ENCODE data around the gene COBL.
"Not testable (repeated sequence)": the region's sequence is repeated elsewhere in the genome, so short reads cannot be mapped to it uniquely, and the experiment has no call there.

The COBL gene

DNA sequence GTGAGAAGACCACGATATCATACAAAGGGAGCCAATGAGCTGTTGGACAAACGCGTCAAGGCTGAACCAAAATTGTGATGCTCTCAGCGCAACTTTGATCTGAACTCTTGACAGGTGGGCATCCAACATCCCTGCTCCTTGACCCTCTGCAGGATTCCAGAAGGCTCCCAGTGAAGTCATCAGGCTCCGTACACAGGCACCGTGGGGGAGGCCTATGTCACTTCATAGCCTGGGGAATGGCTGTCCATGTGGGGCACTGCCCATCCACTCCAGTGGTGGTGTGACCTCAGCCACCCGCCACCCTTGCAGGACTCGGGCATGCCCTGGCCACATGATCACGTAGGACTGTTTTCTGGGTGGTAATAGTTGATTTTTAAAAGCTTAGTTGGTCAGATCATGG is 300.1 kb downstream of the COBL start:
- DNase-seq, result no peak

DNA sequence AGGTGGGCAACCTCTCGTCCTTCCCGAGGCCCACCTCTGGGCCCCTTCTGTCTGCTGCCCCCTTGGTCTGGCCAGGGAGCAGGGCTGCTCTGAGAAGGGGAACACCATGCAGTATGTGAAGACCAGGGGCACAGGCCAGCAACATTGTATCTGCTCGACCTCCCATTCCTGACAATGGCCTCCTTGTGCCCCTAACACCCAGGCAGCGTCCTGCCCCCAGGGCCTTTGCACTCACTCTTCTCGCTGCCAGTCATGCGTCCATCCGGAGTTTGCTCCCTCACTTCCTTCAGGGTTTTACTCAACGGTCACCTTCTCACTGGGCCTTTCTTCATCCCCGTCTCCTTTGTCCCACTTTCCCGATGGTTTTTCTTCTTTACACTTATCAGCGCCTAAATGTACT is 301.0 kb downstream of the COBL start:
- no peak for DNase-seq

DNA sequence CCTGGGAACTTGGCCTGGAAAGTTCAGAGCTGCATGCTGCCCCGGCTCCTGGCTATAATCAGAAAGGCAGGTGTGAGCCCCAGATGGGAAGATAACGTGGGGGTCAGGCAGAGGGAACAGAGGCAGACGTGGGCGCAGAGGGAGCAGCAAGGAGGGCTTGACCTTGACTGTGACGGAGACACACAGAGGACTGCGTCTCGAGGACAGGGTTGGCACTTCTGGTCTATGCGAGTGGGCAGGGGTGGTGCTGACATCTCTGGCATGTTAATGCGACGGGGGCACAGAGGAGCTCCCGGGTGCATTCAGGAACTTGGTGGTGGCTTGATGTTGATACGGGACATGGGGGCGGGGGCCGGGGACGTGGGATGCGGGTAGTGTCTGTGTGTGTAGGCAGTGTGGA is 301.8 kb downstream of the COBL start:
- no peak for DNase-seq

DNA sequence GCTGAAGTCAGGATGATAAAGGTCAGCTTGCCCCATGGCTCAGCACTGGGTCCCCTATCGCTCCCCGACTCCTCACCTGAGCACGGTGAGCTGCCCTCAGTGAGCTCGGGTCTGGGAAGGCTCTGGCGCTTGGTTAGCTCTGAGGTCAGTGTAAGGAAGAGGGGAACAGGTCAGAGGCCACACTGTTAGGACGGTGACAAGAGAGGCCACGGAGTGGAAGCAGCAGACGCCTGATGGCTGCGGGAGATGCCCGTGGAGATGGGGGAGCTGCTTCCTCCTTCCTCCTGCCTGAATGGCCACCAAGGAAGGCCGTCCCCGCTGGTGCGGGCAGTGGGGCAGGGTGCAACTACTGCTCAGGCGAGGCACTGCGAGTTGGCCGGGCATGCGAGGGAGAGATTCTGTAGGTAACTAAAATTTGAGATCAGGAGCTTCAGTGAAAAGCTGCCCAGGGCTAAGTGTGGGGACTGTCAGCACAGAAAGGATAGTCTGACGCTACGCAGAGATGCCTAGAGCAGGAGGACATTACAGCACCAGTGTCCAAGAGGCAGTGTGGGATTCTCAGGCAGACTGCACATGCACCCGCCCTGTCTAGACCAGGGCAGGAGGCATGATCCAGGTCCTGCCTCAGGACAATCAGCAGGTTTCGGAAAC is 302.6 kb downstream of the COBL start:
- no peak for DNase-seq

DNA sequence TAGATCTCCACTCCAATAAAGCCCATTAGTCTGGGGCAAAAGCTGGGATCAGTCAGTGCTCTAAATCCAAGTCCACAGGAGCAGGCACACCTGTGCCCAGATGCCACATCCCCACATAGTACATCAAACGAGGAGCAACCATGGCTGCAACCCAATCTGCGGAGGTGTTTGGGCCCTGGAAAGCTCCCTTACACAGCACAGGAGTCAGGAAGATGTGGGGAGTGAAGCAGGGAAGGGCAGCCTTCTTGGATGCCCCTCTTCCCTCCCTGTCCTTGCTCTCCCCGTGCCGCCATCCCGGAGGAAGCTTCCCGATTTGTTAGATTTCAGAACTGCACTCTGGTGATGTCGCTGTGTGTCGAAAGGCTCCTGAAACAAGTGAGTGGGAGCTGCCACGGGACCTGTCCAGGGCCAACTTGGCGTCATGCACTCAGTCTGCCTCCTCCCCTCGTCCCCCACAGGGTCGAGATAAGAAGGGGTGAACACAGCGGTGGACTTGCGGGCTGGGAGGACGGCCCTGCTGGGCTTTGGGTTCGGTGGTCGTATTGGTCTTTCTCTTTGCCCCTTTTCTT is 303.3 kb downstream of the COBL start:
- no peak for DNase-seq

DNA sequence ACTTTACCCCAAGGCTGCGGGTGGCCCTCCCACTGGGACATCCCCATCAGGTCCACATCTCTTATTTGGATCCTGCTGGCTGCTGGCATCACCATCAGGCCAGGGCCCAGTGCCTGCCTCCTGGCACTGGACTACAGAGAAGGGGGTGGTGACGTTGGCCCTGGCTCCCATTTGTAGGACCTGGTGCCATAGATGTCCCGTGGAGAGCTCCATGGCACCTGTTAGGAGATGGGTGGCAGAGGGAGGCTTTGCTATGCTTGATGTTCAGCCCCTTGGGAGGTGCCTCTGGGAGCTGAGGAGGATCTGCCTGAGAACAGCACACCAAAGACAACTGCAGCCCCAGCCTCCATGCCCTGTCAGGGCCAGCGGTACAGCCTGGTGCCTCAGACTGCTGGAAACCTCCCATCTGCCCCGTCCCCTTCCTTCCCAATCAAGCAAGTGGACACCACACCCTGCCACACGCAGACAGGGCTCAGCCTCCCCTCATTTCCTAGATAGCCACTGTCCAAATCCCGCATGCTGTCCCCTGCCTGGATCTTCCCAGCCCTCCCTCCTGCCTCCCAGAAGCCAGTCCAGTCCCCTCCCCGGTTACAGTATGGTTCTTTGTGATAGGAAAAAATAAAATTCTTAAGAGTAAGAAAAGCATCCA is 303.9 kb downstream of the COBL start:
- no peak for DNase-seq

DNA sequence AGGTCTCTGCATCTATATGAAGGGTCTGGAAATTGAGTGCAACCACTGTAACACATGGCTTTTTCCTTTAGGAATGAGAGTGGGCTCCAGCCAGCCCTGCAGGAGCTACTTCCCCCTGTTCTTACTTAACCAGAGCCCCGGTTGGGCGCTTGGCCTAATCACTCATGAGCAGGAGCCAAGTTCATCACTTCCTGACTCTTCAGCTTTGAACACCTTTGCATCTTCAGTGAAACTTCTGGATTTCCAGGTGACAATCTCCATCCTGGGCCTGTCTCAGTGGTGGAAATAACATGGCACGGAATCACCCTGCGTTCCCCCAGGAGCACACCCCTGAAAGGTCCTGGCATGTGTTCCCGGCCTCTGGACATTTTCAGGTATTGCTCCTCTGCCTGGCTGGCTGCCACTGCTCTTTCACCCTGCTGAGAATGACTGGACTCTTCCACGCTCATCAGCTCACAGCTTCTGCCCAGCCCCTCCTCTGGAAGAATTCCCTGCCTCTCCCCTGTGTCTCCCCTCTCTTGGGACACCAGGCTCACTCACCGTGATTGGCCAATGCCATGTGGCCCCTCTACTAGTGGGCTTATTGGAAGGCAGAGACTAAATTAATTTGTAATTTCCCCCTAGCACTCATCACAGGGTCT is 304.8 kb downstream of the COBL start:
- no peak for DNase-seq

DNA sequence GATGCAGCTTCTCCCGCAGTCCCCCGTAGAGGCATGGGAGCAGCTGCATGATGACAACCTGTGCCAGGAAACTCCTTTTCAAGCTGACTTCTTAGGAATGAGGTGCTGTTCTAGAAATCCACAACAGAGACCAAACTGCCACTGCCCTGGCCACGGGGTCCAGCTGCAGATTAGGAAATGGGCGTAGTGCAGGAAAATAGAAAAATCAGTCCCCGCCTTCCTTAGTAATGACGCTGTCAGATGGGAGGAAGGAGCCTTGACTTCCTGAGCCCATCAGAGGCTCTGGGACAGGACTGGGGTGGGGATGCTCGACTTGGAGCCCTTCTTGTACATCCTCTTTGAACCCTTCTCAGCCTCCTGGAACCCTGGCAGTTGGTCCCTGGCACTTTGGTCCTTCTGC is 306.1 kb downstream of the COBL start:
- no peak for DNase-seq

DNA sequence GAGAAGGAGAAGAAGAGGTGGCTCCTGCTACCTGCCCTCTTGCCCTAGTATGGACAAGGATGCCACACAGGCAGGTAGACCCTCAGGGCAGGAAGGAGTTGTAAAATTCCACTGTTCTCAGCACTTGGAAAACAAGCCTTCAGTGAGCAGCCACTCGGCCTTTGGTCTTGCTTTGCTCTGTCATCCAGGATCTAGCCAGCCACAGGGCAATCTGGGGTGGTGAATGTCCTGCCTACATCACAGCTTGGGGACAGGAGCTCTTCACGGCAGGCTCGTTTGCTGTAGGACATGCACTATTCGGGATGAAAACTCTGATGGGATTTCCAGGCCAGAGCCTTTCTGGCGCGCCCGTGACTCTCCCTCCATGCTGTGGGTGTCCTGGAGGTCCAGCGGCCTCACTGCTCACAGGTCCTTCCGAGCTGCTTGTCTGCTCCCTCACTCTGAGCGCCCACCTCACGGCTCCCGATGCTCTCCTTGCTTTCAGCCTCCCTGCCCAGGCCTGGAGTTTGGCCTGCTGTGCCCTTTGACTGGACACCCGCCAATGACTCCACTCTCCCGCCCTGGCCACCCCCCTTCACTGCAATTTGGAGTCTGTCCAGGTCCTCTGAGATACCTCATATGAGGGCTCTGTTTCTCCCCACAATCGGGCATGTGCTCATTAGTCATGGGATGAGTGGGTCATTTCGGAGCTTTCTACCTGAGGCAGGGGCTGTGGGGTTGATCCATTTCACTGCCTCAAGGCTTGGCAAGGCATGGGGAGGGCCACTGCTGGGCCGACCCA is 306.7 kb downstream of the COBL start:
- DNase-seq, result no peak

DNA sequence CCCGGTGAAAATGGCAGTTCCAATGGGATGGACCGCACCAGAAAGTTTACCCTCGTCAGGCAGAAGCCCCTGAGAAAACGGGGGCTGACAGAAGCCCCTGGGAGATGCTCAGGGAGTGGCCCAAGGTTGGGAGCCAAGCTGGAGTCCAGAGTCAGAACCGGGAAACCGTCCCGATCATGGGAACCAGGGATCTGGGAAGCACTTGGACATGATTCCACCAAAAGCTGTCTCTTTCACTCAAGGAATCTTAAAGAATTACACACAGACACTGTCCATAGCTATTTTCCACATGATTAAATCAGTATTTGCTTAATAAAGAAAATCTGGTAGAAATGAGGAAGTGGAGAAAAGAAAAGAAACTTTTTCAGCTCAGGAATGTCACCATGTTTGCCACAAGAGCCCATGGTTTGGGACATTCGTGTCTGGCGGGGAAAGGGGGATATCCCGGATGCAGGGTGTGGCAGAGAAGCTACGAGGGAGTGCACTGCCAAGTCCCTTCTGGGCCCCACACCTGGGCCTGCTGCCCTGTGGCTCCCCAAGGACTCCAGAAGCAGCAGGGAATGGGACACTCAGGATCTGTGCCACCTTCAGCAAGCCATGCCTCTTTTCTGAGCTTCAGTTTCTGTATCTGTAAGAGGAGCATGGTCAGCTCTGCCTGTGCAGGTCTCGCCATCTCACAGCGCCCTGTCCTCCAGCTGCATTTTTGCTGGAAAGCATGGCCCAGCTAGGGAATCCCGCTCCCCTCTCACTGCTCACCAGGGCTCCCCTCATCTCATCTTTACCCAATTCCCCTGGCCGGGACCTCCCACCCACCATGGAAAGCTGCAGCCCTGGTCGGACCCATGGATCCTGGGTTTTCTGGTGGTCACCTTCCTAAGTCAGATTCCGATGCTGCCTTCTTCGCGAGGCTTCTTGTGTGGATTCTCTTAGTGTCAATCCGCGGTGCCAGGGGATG is 308.8 kb downstream of the COBL start:
- DNase-seq, result no peak

DNA sequence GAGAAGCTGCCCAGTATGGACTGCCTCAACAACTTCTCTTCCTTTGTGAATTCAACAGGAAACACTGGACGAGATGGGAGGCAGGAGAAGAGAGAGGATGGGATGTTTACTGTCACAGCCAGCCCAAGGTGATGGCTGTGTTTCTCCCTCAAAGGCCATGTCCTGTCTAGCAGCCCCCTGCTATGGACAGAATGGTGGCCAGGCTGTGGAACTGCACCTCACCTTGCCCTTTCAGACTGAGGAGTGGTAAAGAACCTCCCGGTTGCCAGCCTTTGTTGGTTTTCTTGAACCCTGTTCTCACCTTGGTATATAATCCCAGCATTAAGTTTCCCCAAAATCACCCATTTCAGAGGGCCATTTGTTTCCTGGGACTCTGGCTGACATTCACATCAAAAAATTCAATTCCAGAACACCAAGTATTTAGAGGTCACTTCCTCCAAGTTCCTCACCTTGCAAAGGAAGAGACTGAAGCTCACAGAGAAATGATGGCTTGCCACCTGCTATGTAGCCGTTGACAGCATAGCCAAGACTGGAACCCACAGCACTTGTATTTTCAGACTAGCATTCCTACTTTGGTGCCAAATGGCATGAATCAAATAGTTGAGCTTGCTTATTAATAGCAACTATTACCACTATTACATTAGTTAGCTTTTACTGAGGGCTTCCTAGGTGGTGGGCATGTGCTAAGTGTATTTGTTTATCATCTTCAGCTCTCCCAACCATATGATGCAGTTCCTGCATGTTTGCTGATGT is 309.9 kb downstream of the COBL start:
- no peak for DNase-seq

DNA sequence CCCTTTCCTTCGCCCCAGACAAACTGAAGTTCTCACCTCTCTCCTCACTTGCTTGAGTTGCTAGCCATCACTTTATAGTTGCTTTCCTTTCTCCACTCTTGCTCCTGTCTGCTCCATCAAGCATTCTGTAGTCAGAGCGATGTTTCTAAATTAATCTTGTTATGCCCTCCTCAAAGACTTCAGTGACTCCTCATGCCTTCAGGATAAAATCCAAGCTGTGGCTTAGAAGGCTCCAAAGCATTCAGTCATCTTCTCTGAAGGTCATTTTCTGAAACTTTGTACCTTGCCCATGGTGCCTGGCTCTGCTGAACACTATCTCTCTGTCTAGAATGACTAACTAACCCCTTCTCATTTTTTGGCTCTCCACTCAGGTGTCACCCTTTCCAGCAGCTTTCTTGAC is 311.5 kb downstream of the COBL start:
- DNase-seq, result no peak

DNA sequence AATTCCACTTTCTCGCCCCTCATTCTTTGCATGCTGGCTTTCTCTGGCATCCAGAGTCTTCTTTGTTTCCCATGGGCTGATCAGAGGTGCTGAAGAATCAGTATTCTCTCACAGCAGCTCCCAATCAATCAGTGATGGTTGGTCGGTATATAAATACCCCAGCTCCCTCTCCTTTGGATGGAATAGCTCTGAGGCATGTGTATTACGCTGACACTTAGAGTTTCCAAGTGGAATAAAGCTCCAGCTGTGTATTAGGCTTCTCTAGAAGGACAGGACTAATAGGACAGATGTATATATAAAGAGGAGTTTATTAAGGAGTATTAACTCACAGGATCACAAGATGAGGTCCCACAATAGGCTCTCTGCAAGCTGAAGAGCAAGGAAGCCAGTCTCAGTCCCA is 315.7 kb downstream of the COBL start:
- no peak for DNase-seq

DNA sequence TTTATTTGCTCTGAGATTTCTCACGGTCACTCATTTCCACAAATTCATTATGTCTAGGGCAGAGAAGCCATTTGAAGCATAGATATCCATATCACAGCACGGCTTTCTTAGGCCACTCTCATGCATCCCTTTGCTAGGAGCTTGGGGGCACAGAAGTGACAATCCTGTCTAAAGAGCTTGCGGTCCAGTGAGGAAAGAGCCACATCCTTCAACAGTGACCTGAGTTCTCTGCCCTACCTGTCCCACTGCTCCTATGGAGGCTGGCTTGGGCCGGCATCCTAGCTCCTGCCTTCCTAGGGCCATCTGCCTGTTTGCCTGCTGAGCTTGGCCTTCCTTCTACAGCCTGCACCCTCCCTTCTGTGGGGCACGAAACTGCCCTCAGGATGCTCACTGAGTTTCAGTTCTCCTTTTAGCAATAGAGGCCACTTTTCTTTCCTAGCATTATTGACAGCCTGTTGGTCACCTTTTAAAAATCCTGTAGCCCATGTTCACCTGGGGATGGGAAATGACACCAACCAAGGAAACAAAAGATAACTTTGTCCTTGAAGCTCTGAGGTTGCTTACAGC is 321.8 kb downstream of the COBL start:
- DNase-seq, result no peak

DNA sequence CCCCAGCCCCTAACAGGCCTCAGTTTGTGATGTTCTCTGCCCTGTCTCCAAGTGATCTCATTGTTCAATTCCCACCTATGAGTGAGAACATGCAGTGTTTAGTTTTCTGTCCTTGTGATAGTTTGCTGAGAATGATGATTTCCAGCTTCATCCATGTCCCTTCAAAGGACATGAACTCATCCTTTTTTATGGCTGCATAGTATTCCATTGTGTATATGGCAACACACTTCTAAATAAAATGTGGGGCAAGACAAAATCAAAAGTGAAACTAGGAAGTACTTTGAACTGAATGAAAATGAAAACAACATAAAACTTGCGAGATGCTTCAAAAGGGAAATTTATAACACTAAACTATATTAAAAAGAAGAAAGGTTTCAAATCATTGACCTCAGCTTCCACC is 326.4 kb downstream of the COBL start:
- not testable (repeated sequence) for DNase-seq

DNA sequence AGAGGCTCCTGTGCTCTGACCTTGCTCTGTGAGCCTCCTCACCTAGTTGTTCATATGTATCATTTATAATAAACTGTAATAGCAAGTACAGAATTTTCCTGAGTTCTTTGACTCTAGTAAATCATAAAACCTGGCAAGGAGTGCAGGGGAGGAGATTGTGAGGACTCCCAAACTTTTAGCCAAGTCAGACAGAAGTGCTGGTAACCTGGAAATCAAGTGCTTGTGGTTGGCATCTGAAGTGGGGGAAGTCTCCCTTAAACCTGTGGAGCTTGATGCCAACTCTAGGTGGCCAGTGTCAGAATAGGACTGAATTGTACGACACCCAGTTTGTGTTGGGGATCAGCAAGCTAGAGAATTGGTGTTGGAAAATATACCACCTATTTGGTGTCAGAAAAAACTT is 327.6 kb downstream of the COBL start:
- no peak for DNase-seq

DNA sequence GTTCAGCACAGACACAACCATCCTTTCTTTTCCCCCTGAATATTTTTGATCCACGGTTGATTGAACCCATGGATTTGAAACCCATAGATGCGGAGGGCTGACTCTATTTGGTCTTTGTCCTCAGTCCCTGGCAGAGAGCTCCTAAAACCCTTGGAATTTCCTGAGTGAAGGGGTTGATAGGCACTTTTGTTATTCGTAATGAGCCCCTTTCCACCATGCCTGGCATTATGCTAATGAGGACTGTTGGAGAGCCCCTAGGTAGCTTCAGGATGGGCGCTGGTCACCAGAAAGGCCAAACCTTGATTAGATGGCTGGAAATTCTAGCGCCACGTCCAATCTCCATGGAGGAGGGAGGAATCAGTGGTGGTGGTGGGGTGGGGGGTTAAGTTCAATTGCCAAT is 328.1 kb downstream of the COBL start:
- DNase-seq, result no peak

DNA sequence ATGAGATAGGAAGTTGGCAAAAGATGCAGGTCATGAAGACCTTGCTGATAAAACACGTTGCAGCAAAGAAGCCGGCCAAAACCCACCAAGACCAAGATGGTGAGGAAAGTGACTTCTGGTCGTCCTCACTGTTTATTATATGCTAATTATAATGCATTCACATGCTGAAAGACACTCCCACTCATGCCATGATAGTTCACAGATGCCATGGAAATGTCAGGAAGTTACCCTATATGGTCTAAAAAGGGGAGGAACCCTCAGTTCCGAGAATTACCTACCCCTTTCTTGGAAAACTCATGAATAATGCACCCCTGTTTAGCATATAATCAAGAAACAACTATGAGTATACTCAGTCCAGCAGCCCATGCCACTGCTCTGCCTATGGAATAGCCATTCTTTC is 331.5 kb downstream of the COBL start:
- no peak for DNase-seq

DNA sequence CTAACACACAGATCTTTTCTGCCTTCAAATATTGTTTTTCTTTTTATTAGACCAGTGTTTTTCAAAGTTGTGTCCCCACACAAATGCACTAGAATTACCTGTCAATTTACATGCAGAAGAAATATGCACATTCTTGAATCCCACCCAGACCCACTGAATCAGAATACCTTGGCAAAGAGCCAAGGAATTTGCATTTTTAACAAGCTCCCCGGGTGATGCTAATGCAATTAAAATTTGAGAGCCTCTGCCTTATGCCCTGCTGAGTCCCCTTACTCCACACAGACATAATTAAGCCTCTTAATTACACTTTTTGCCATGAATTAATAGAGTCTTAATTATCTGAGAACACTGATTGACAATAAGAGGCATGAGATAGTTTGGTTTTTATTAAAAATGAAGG is 332.8 kb downstream of the COBL start:
- DNase-seq, result no peak

DNA sequence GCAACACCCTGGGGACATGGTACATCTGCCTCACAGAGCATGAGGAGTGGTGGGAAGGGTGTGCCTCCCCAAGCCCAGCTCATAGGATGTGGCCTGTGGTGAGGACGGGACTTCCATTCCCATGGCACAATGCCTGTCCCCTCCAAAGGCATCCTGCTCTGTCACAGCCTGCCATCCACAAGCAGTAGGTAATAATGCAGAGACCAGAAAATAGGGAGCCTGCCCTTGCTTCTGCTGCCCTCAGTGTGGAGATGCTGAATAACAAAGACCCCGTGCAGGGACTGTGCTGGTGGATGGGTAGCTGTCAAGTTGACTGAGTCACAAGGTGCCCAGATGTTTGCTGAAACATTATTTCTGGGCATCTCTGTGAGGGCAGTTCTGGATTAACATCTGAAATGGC is 334.0 kb downstream of the COBL start:
- no peak for DNase-seq

DNA sequence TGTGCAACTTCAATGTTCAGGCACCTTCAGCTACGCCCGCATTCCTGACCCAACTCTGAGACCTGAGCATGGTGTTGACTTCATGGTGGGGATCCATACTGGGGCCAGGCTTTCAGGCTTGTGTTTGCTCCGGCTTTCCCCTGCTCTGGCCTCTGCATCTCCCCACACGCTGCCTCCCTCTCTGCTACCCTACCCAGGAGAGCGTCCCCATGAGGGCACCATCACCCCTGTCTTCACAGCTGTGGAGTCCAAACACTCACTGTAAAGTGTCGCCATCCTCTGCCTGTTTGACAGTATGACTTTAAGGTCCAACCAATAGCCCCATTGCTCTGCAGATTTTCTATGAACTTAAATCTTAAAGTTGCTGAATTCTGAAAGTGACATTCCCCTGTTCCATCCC is 334.9 kb downstream of the COBL start:
- no peak for DNase-seq

All from NCI-H1436 (cell line).